T-helper 1 cell treated with Interleukin-12 subunit alpha and Interleukin-12 subunit beta and Interleukin-4 antibody, amounts not matched to agents 30 ng/mL and 1 ng/mL, for 36 hours (primary cell): Measurements from ENCODE around the gene DPH6. TPM values are rescaled to one million over a fixed set of nuclear protein-coding genes. Genes with fewer than 3 reads are reported as not detected.

Experiments used
- intact Hi-C: fragments of 100-400 bp; cut with micrococcal nuclease; formaldehyde crosslinking; loops from one replicate; pipeline ENCODE4 v1.15.1; 2024
- total RNA-seq: library from RNA; stranded (reverse); gene quantifications from 2 replicates; pipeline ENCODE4 v1.2.3, GENCODE V29; 2022

The DPH6 gene
- total RNA-seq, 1 donor from 2014 or later, result 16.9 TPM

DNA sequence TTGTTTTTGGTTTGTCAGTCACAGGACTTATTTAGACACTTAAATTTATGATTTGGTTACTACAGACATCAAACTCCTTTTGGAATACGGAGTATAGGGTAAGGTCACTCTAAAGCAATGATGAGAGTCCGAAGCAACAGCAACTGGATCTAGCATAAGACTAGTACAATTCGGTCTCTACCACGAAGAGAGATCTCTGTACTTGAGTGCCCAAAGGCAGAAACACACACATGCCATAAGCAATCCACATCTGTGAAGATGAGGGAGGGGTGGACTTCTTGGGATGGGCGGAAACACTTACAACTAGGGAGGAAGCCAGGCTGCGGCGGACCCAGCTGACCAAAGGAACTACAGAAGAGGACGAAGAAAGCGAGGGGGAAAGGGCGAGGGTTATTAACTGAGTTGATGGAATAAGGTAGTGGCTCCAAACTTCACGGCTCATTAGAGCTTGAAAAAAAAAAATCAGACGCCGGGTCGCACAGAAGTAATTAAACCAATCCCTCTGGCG, 595 bp downstream of the DPH6 start:
- intact Hi-C loops, result loop anchor here (1.0 to 5.0 kb wide), 4 partner anchors 26 to 1508 kb away; partner anchors contain the start of genes AVEN, CDIN1 and ZNF770

DNA sequence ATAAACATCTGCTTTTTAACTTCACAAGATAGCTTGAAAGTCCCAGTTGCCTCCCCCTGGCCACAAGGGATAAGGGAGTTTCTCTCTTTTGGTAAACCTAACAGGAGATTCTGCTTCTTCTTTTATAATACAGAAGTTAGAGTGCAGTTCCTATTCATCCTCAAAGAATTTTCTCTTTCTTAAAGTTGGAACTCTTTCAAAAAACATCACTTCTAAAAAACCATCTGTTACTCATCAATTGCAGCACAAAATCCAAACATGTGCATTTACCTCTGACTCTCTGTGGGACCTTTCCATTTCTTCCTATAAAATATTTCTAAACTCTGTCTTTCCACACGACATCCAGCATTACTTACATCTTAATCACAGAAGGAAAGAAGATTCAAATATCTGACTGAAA, 5.1 kb downstream of the DPH6 start:
- intact Hi-C loops, result no loop called here

DNA sequence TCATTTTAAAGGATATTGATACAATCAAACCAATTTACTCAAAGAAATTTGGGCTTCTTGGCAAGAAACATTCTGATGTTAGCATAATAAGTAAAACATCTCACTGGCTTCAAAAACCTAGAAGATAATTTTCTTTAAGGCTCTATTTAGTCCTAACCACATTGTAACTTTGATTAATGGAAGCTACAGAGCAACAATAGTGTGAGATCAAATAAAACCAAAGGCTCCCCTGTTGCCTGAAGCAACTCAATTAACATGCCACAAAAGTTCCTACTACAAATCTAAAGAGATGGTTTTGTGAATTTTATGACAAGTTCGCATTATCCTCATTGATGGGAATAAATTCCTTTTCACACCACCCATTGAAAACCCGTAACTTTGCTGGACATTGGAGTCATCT, 5.9 kb downstream of the DPH6 start:
- intact Hi-C loops, result no loop called here

DNA sequence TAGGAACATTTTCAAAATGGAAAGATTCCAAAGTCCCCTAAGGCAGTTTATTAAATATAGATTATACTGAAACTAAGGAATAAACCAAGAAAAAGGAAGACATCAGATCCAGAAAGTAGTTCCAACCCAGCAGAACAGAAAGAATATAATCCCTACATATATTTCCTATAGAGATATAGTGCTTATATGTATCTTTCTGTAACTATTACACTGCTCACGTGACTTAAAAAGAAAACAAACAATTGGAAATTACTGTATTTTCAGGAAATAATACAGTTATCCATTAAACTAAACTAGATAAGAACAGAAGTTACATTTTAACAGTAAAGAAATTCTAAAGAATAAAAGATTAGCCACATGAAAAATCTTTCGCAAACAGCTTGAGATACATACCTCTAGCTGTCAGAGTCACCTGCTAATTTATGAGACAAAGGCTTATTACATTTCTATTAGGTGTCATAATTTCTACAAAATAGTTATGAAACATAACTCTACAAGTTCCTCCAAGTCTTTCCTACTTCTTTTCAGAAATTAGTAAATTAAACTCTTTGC, 10.5 kb downstream of the DPH6 start:
- intact Hi-C loops, result no loop called here

DNA sequence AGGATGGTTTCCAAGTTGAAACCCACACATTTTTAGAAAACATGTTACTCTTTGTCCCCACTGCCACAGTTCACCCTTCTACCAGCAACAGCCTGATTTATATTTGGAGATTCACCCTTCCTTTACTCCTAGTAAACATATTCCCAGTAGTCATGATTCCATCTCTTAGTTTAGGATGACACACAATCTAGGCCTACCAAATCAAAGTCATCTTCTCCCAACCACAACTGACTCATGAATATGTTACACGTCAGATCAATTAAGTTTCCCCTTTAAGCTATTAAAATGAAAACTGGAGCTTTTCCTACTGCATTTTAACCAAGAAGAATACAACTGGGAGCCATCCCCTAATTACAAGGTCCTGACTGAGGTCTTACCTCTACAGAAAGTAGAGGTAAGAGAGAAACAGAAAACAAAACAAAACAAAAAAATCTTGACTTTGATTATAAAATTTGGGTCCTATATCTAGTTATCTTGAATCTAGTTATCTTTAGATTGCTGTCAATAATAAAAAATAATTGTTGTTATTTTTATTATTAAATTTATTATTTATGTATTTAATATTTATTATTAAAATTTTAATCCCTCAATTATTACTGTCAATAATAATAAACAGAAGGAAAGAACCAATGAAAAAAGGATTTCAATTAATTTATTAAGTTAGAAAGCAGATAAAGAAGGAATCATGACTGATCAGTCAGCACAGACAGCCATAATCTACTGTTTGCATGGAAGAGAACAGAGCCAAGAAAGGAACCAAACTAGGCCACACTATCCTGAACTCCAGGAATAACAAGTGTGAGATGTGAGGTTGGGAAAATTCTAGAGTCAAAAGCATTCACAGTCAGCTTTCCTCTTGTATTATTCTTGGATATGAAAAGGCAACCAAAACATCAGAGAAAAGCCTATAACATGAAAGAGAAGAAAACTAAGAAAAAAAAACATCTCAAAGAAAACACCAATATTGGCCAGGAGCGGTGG, 12.5 kb downstream of the DPH6 start:
- intact Hi-C loops, result no loop called here

DNA sequence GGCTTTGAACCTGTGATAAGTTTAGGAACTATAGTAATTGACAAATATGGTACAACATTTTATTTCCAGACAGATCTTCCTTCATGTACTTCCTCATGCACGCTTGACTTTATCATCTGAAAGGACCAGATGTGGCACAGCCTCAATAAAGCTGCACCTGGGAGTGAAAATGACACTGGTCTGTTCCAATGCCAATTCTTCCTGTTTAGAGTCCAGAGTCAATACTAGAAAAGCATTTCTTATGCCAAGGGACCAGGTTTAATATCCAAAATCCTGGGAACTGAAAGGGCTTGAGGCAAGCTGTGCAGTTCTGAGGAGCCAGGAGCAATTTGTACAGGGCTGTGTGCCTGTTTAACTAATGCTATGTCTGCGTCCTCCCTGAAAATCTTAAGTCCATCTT, 15.3 kb downstream of the DPH6 start:
- intact Hi-C loops, result no loop called here

DNA sequence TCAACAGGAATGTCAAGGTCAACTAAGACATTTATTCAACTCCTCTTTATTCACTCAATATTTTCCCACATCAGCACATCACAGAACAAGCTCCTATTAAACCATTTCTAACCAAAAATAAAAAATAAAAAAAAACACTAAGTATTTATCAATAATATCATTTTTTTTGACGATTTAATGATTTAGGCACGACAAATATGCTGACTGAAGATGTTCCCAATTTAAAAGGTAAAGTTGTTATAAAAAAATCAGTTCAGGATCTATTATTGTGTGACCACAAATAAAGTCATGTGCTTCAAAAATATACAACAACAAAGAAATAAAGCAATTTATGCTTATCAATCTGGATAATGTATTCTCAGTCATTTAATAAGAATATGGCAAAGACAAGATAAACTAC, 16.2 kb downstream of the DPH6 start:
- intact Hi-C loops, result loop anchor here (5.0 kb wide), 1 partner anchor 973 kb away; no protein-coding TSS in a partner anchor

DNA sequence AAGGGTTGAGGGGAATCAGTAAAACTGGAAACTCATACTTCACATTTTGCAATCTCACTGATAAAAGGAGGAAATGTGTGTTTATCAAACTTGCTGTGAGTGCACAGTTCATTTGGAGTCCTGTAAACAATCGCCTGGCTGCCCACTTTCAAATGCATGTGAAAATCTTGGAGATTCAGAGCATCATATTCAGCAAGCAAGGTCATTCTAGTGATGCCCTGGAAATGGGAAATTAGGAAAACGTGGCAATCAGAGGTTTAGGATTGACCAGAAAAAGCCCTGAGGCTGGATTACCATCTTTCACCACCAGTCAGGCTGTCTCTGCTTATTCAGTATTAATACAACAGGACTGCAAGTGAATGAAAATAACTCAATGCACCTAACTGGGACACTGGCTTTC, 23.9 kb downstream of the DPH6 start:
- intact Hi-C loops, result no loop called here

DNA sequence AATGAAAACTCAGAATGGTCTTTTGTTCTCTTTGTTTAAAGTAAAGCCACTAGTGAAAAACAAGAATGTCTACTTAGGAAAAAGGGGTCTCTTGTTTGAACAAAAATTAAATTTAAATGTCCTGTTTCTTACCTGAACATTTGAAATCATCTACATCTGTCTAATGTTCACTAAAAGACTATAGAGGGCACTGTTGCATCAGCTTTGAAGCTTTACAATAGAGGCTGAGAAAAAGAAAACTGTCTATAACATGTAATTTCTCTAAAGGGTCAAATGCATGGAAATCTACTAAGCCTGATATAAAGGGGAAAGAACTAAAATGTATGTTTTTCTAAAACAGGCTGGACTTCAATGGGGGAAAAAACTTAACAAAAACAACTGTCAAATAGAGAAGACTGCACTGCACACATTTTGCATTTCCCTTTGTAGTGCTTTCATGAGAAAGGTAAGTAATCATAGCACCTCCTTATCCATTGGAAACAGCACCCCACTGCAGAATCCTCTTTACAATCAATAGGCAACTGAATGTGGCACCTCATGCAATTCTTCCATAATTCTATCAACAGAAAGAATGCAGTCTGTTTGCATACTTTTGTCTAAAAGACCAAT, 26.3 kb downstream of the DPH6 start:
- intact Hi-C loops, result loop anchor here (1.0 to 5.0 kb wide), 4 partner anchors 26 to 1615 kb away; no protein-coding TSS in a partner anchor

DNA sequence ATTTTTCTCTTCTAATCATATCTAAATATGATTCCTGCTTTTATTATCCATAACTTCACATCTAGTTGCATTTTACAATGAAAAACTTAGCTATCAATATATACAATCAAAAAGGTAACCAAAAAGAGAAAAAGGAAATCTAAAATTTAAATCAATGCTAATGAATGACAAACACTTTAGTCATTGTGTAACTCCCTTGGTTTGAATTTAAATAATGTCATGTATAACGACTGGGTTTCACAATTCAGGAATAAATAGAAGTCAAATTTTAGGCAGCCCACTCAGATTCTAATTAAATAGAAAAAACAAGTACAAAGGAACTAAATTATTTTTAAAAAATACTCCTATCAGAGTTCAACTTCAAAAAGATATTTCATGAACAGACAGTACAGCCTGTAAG, 26.9 kb downstream of the DPH6 start:
- intact Hi-C loops, result loop anchor here (1.0 to 5.0 kb wide), 4 partner anchors 26 to 1616 kb away; no protein-coding TSS in a partner anchor

DNA sequence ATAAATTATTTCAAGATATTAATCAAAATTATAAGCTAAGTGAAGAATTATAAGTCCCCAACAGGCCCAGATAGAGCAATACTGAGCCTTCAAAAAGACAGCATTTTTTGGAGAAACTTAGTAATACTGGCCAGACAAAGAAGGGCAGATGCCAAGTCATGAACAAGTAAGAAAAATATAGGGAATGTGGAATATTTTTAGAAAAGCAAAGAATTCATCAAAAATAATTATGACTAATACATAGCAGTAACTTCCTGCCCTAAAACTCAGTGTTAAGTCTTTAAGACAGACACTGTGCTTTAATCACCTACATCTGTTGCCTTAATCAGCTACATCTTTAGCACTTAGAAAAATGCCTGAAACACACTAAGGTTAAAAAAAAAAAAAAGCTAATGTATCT, 31.2 kb downstream of the DPH6 start:
- intact Hi-C loops, result loop anchor here (5.0 kb wide), 1 partner anchor 1368 kb away; no protein-coding TSS in a partner anchor

DNA sequence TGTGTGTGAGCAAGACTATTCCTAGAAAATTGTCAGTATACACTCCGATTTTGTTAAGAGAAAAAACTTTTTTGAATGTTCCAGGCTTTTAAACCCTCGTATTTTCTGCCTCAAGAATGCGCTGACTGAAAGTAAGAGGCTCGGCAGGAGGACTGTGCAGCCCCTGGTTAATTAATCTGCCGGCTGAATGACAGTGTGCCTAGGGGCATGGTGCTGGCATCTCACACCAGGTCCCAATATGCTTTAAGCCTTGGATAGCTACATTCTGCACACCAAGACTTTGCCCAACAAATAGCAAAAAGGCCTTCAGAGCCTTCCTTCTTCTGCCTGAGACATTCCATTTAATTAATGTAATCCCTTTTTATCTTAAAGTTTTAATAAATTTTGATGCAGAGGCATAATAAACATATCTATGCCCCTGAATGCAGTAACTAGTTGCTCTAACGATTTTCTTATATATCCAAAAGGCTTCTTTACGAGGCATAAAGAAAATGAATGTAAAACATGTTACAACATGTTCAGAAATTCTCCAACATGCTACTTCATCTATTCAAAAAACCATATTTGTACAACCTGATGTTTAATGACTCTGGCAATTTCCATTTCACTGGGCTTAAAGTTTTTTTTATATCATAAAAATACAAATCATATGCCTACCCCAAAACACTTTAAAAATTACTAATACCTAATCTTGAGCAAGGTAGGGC, 37.9 kb downstream of the DPH6 start:
- intact Hi-C loops, result no loop called here

DNA sequence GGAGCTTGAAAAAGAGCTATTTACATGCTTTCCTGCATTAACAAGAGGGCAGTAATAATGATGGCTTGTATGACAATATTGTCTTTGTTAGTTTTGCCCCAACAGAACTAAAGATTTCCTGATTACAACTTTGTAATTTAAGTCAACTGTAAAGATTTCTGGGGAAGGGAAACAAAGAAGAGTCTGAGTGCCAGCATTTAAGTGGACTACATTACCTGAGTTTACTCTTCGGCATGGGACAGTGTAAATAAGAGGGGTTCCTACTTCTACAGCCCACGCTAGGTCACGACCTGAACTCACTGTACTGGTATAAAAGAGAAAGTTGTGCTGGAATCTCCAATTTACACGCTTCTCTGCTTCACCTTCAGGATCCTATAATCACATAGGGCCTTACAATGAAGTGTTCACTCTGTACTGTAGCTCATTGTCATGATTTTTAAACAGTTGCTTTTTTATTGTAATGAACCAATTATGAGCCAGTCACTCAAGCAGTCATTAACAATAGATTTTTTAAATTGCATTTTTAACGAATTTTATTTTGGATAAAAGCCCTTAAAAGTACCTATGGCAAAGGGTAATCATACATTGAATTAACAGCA, 39.6 kb downstream of the DPH6 start:
- intact Hi-C loops, result no loop called here

DNA sequence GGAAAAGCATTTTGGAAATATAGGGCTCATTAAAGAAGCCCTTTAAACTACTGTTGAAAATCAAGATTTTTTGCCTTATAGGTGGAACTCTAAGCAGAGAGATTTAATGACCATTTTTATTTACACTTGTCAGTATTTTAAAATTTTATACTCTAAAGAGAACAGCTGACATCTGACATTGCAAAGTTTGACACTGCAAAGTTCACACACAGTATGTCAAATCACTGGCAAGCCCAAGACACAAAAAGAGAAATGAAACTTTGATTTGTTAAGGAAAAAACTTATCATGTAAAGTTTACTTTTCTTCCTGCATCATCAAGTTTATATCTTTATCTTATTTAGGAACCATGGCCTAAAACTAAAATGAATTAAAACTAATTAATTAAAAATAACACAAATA, 40.2 kb downstream of the DPH6 start:
- intact Hi-C loops, result no loop called here

DNA sequence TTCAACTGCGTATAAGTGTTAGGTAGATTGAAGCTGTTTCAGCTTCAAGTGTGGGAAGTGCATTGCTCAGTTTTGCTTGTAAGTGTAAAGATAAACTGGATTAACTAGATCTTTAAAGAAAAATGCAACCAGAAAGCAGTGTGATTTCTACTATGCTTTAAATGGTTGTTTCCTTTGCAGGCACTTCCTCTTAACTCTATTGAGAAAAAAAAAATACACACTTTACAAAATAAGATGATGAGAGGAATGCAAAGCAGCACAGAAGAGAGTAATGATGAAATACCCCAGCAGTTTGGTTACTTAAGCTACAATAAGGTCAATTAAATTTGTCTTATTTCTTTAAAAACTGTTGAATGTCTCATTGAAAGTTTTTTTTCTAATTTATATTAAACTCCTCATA, 40.8 kb downstream of the DPH6 start:
- intact Hi-C loops, result no loop called here

DNA sequence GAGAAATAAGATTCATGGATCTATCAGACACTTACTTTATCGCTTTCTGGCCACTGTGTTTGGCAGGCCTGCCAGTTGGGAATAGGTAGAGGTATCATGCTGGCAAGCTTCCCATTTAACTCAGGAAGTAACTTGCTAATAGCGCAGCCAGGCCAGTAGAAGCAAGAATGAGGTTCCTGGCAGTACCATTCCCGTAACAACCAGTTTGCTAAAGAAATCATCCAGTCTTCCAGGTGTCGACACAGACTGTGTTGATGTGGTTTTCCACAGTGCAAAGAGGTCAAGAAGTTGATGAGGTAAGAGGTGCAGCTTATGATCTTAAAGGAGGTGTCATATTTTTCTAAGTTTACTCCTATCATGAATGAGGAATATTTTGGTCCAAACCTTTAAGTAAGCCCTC, 46.2 kb downstream of the DPH6 start:
- intact Hi-C loops, result no loop called here

DNA sequence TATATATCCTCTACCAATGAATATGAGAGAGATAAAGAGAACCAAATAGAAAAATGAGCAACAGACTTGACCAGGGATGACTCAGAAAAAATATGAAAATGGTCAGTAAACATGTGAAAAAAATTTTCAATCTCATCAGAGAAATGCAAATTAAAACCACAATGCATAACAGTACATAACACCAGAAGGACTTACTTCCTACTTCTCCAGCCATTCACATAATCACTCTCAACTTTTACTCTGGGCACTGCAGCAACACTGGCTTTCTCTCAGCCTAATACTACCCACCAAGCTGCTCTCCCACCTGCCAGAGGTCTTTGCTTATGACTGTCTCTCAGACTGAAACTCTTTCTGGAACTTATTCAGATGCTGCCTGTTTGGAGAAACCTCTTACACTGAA, 49.4 kb downstream of the DPH6 start:
- intact Hi-C loops, result no loop called here

DNA sequence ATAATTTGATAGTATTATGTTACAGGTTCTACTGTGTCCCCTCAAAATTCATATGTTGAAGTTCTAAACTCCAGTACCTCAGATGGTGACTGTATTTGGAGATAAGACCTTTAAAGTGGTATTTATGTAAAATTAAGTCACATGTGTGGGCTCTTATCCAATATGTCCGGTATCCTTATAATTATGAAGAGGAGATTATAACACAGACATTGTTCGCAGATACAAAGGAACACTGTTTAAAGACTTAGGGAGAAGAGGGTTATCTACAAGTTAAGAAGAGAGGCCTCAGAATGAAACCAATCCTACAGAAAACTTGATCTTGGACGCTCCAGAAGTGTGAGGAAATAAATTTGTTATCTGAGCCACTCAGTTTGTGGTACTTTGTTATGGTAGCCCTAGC, 50.9 kb downstream of the DPH6 start:
- intact Hi-C loops, result no loop called here

DNA sequence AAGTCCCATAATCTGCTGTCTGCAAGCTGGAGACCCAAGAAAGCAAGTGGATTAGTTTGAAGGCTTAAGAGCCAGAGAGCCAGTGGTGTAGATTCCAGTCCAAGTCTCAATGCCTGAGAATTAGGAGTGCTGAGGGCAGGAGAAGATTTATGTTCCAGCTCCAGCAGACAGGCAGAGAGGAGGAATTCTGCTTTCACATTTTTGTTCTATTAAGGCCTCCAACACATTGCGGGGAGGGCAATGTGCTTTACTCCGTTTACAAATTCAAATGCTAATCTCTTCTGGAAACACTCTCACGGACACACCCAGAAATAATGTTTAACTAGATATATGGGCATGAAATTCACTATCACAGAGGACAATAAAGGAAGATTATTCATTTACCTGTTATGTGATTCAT, 54.0 kb downstream of the DPH6 start:
- intact Hi-C loops, result no loop called here

DNA sequence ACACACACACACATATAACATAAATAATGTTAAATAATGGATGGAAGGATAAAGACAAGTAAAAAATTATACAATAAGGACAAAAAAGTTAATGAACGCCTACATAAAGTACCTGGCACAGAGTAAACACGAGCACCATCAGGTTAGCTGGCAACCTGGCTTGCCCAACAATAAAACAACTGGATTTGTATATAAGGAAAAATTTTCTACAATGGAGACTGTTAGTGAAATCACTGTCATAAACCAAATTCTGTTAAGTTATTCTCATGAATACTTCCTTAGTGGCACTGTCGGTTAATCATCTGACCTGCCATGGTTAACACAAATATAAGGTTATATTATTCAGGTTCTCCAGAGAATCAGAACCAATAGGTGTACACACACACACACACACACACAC, 54.8 kb downstream of the DPH6 start:
- intact Hi-C loops, result no loop called here

DNA sequence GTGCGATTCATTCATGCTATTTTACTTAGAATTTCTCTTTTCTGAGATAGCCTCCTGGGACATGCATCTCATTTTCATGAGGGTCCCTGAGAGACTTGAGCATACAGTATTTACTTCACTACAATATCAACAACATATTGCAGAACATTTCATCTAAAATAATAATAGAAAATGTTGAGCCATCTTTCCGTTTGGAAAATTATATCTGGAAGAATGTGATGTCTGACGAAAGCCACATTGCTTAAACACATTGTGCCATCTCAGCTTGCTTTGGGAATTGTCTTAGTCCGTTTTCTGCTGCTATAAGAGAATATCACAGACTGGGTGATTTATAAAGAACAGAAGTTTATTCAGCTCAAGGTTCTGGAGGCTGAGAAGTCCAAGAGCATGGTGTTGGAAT, 55.5 kb downstream of the DPH6 start:
- intact Hi-C loops, result no loop called here
